ENCODE data around the gene BIRC3. TPM values are rescaled to one million over a fixed set of nuclear protein-coding genes. Genes with fewer than 3 reads are reported as not detected.

BIRC3 gene
- total and polyA plus RNA-seq, 2 of the 8 experiments (the other 6 are each of a cell fraction or from before 2014, with no cell fraction given): 0.08 to 0.20 TPM

- H4K8ac ChIP-seq (ENCODE audit: extremely low read depth, insufficient read depth, low read length): no peak overlapping the region
- no peak overlapping the region for H2BK20ac ChIP-seq (ENCODE audit: low read length)
- H4K91ac ChIP-seq (replicated peaks; ENCODE audit: insufficient read length, low read length): no peak overlapping the region
- no peak overlapping the region for H3K4me2 ChIP-seq (ENCODE audit: insufficient read depth in 1 of 2, low read depth in 2 of 2, low read length in 2 of 2)
- WGBS, 2 experiments (ENCODE audit: extremely low coverage in 1 of 2, insufficient coverage in 1 of 2, insufficient read length in 1 of 2, insufficient replicate concordance in 2 of 2, low coverage in 1 of 2, low lambda C conversion rate in 2 of 2, missing lambda C conversion rate in 1 of 2): 98% methylated on average over 3 of the region's 3 CpGs; no CpG with 5 or more reads in 1 of the 2 experiments
- ChIA-PET POLR2A (ENCODE audit: partially characterized antibody) (interaction anchor here (1.0 kb wide), 1 partner anchor 164 kb away, joined by 4 read pairs; no protein-coding TSS in a partner anchor), CTCF (ENCODE audit: partially characterized antibody) (interaction anchor here (0.8 to 1.4 kb wide), 4 partner anchors 9 to 20 kb away, joined by 3 read pairs; no protein-coding TSS in a partner anchor)
- no peaks in the 10 kb centered on the region for H4K20me1 ChIP-seq (replicated peaks in 1 of 2; ENCODE audit: control insufficient read depth in 1 of 2, insufficient read depth in 2 of 2, low read length in 2 of 2)
- peaks cover 0 to 4% (median under 1%) of the 10 kb centered on the region in 4 experiments; a peak in 1 of 7 replicates for H3K4me1 ChIP-seq (replicated peaks in 1 of 4; ENCODE audit: control insufficient read depth in 3 of 4, insufficient read depth in 4 of 4, low read length in 3 of 4)
- H4K5ac ChIP-seq (ENCODE audit: insufficient read length, low read depth, low read length): no peak overlapping the region
- H3K23ac ChIP-seq (ENCODE audit: insufficient read length): no peak overlapping the region
- H2BK5ac ChIP-seq (ENCODE audit: low read depth, low read length): no peak overlapping the region
- FAIRE-seq (no peak), DNase-seq (ENCODE audit: low read depth in 1 of 2, low spot score in 2 of 2) (no peak)
- no peaks in the 10 kb centered on the region for H3K23me2 ChIP-seq (ENCODE audit: low read depth, low read length)
- no peaks in the 10 kb centered on the region; a peak in 1 of 7 replicates for H3K27me3 ChIP-seq (replicated peaks in 1 of 4; ENCODE audit: control insufficient read depth in 3 of 4, extremely low read depth in 1 of 4, insufficient read depth in 3 of 4, low read length in 3 of 4)
- no peak overlapping the region for H3K4me3 ChIP-seq (ENCODE audit: extremely low read depth in 1 of 4, insufficient read depth in 2 of 4, low read depth in 3 of 4, low read length in 4 of 4)
- H2BK15ac ChIP-seq (ENCODE audit: low read length): no peak overlapping the region
- H3K4ac ChIP-seq (replicated peaks; ENCODE audit: insufficient read length, low read depth, low read length): no peak overlapping the region
- H3K79me1 ChIP-seq (ENCODE audit: low read depth, low read length): no peaks in the 10 kb centered on the region
- TF ChIP-seq KDM4A (IDR thresholded peaks at IDR 0.05; ENCODE audit: low read depth, low read length, severe bottlenecking) (no peak), POLR2AphosphoS5 (IDR thresholded peaks at IDR 0.05; ENCODE audit: low read depth, low read length) (no peak), CREB1 (IDR thresholded peaks at IDR 0.05) (no peak), CBX8 (IDR thresholded peaks at IDR 0.05; ENCODE audit: borderline replicate concordance, low read depth, low read length) (no peak), EP300 (IDR thresholded peaks at IDR 0.05; ENCODE audit: borderline replicate concordance in 1 of 2, low read depth in 2 of 2, low read length in 2 of 2) (no peak), EGR1 (IDR thresholded peaks at IDR 0.05; ENCODE audit: borderline replicate concordance, low read depth, low read length) (no peak), BRCA1 (IDR thresholded peaks at IDR 0.05; ENCODE audit: low read depth, low read length) (no peak), BCL11A (IDR thresholded peaks at IDR 0.05; ENCODE audit: low read depth in 2 of 2, low read length in 2 of 2) (no peak), CEBPB (IDR thresholded peaks at IDR 0.05; ENCODE audit: low read depth, low read length) (no peak), CHD2 (IDR thresholded peaks at IDR 0.05; ENCODE audit: low read length) (no peak), ZNF274 (IDR thresholded peaks at IDR 0.05; ENCODE audit: borderline replicate concordance, extremely low read depth, low read length) (no peak), ATF3 (IDR thresholded peaks at IDR 0.05; ENCODE audit: insufficient read depth, low read depth, low read length) (no peak)
- peak overlapping the region; percentile 14; the same call in 1 of the 2 replicates for H2AFZ ChIP-seq (ENCODE audit: low read length)
- H2BK12ac ChIP-seq (ENCODE audit: low read depth, low read length): no peak overlapping the region
- no peak overlapping the region for H3K9ac ChIP-seq (replicated peaks in 1 of 4; ENCODE audit: extremely low read depth in 1 of 4, low read depth in 3 of 4, low read length in 3 of 4)
- H3K9me3 ChIP-seq (ENCODE audit: insufficient read depth in 2 of 2, low read depth in 1 of 2, low read length in 1 of 2): no peaks in the 10 kb centered on the region
- no peaks in the 10 kb centered on the region for H3K79me2 ChIP-seq (ENCODE audit: control insufficient read depth in 1 of 2, insufficient read depth in 2 of 2, low read length in 2 of 2)
- H2AK5ac ChIP-seq (ENCODE audit: low read depth, low read length): no peak overlapping the region
- no peak overlapping the region for H2BK120ac ChIP-seq (replicated peaks; ENCODE audit: low read depth, low read length)
- H3K36me3 ChIP-seq (ENCODE audit: control insufficient read depth in 2 of 4, insufficient read depth in 4 of 4, low read length in 3 of 4): no peaks in the 10 kb centered on the region
- no peak overlapping the region for H3K14ac ChIP-seq (ENCODE audit: insufficient read length)
- H3K27ac ChIP-seq (ENCODE audit: low read depth, low read length): no peak overlapping the region
- no peak overlapping the region for H3K56ac ChIP-seq (replicated peaks; ENCODE audit: insufficient read length, low read depth, low read length)
- H3K18ac ChIP-seq (ENCODE audit: extremely low read depth, low read length): no peak overlapping the region
Observed at GRCh38 chr11:102274628-102275027, 42.7 kb upstream of the BIRC3 start.
